ENCODE data around the gene HIC2.
"Not testable (repeated sequence)": the region's sequence is repeated elsewhere in the genome, so short reads cannot be mapped to it uniquely, and the experiment has no call there.

HIC2 gene

GRCh38 chr22:21457023-21457787, 40.0 kb downstream of the HIC2 start:
- no peaks in the 10 kb centered on the region for H3K4me1 ChIP-seq (ENCODE audit: low read length)
- TF ChIP-seq, protein P1, sequence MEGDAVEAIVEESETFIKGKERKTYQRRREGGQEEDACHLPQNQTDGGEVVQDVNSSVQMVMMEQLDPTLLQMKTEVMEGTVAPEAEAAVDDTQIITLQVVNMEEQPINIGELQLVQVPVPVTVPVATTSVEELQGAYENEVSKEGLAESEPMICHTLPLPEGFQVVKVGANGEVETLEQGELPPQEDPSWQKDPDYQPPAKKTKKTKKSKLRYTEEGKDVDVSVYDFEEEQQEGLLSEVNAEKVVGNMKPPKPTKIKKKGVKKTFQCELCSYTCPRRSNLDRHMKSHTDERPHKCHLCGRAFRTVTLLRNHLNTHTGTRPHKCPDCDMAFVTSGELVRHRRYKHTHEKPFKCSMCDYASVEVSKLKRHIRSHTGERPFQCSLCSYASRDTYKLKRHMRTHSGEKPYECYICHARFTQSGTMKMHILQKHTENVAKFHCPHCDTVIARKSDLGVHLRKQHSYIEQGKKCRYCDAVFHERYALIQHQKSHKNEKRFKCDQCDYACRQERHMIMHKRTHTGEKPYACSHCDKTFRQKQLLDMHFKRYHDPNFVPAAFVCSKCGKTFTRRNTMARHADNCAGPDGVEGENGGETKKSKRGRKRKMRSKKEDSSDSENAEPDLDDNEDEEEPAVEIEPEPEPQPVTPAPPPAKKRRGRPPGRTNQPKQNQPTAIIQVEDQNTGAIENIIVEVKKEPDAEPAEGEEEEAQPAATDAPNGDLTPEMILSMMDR (IDR thresholded peaks at IDR 0.05; ENCODE audit: low read length), result no peak
- TF ChIP-seq EZH2 (optimal IDR thresholded peaks at IDR 0.05; ENCODE audit: low read depth, low read length), result no peak
- H4K20me1 ChIP-seq (ENCODE audit: insufficient read depth, low read length), result no peaks in the 10 kb centered on the region
- no peak overlapping the region for H3K9ac ChIP-seq (ENCODE audit: low read length)
- no peaks in the 10 kb centered on the region for H3K36me3 ChIP-seq (replicated peaks; ENCODE audit: insufficient read depth, low read length)
- no peak for DNase-seq
- no peaks in the 10 kb centered on the region for H3K9me2 ChIP-seq (replicated peaks; ENCODE audit: insufficient read depth, low read length)
- H2AFZ ChIP-seq (ENCODE audit: low read length), result no peak overlapping the region
- no peak overlapping the region for H3K4me3 ChIP-seq (ENCODE audit: low read length)
- no peak overlapping the region for H3K4me2 ChIP-seq (ENCODE audit: low read depth, low read length)
- H3K79me2 ChIP-seq (ENCODE audit: low read length), result no peaks in the 10 kb centered on the region
- no peak overlapping the region for H3K27ac ChIP-seq (ENCODE audit: low read length)
- H3K9me3 ChIP-seq (replicated peaks; ENCODE audit: insufficient read depth, low read length), result no peaks in the 10 kb centered on the region
- H3K27me3 ChIP-seq (replicated peaks; ENCODE audit: insufficient read depth, low read length), result no peaks in the 10 kb centered on the region
- H3F3A ChIP-seq (ENCODE audit: insufficient read depth, low read length), result no peaks in the 10 kb centered on the region

GRCh38 chr22:21462672-21463071, 45.5 kb downstream of the HIC2 start:
- H3K9me2 ChIP-seq (replicated peaks; ENCODE audit: insufficient read depth, low read length); H3F3A ChIP-seq (ENCODE audit: insufficient read depth, low read length); H3K79me2 ChIP-seq (ENCODE audit: low read length); H3K27me3 ChIP-seq (replicated peaks; ENCODE audit: insufficient read depth, low read length); H3K9ac ChIP-seq (ENCODE audit: low read length); H3K4me2 ChIP-seq (ENCODE audit: low read depth, low read length); H3K36me3 ChIP-seq (replicated peaks; ENCODE audit: insufficient read depth, low read length); H3K4me1 ChIP-seq (ENCODE audit: low read length); H2AFZ ChIP-seq (ENCODE audit: low read length); H3K27ac ChIP-seq (ENCODE audit: low read length); H3K4me3 ChIP-seq (ENCODE audit: low read length); H3K9me3 ChIP-seq (replicated peaks; ENCODE audit: insufficient read depth, low read length); DNase-seq; H4K20me1 ChIP-seq (ENCODE audit: insufficient read depth, low read length): not testable (repeated sequence)

DNA sequence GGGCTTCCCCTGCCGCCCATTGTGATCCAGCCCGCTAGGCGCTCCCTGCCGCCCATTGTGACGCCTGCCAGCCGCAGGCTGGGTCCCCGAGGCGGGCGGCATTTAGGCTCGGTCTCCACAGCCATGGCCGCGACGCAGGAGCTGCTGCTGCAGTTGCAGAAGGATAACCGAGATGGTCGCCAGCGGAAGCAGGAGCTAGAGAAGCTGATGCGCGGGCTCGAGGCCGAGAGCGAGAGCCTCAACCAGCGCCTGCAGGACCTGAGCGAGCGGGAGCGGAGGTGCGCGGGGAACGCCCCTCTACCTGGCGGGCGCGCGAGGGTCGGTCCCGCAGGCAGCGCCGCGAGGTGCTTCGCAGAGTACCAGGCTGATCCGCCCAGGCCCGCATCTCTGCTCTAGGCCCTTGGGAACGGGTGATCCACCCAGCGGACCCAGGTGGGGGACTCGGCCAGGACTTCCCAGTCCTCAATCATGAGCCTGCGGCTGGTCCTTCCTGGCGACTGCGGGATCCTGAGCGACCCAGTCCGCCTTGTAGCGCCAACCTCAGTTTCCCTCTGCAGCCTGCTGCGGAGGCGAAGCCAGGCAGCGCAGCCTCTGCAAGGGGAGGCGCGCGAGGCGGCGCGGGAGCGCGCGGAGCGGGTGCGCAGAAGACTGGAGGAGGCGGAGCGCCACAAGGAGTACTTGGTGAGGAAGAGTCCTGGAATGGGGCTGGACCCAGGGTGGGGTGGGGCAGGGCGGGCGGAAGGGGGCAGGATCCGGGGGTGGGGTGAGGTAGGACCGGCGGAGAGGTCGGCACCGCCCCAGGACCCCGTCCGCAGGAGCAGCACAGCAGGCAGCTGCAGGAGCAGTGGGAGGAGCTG, 50.4 kb downstream of the HIC2 start, which contains the start of gene TMEM191C:
Gene TMEM191C (plus strand): TSS at position 51 of the 857 bp plus-strand sequence. CDS start 73 bp downstream, at position 124.
- H3K4me1 ChIP-seq (ENCODE audit: low read length); H3K79me2 ChIP-seq (ENCODE audit: low read length); H3K36me3 ChIP-seq (replicated peaks; ENCODE audit: insufficient read depth, low read length); DNase-seq; H4K20me1 ChIP-seq (ENCODE audit: insufficient read depth, low read length); H3F3A ChIP-seq (ENCODE audit: insufficient read depth, low read length); H3K4me3 ChIP-seq (ENCODE audit: low read length); H2AFZ ChIP-seq (ENCODE audit: low read length); H3K9me3 ChIP-seq (replicated peaks; ENCODE audit: insufficient read depth, low read length); H3K4me2 ChIP-seq (ENCODE audit: low read depth, low read length); H3K9me2 ChIP-seq (replicated peaks; ENCODE audit: insufficient read depth, low read length); H3K9ac ChIP-seq (ENCODE audit: low read length); H3K27me3 ChIP-seq (replicated peaks; ENCODE audit: insufficient read depth, low read length): not testable (repeated sequence)
- H3K27ac ChIP-seq (ENCODE audit: low read length), result peak within 1 kb of the TSS; percentile 51; the same call in 1 of the 2 replicates

DNA sequence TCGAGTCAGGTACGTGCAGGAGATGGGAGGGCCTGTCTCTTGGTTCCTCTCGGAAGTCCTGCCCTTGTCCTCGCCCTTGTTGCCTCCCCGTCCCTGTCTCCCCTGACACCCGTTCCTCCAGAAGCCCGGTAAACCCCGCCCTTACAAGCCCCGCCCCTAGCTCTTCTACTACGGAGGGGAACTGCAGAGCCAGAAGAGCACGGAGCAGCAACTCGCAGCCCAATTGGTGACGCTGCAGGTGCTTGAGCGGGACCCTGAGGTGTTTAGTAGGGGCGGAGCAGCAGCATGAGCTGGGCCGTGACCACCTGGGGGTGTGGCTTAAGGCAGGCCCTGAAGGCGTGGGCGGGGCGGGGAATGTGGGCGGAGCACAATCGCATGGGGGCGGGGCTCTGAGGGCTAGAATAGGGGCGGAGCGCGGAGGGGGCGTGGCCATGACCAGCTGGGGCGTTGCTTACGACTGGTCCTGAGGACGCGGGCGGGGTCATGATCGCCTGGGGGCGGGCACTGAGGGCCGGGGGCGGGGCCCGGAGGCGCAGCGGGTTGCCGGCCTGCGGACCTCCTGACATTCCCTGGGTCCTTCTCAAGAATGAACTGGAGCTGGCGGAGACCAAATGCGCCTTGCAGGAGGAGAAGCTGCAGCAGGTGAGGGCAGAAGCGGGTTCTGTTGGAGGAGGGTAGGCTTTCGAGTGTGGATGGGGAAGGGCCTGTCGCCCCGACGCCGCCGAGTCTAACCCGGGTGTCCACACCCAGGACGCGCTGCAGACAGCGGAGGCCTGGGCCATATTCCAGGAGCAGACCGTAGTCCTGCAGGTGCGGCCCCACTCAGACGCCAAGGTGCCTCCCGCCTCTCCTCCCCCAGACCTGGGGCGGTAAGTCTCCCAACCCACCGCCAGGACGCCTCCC, 51.3 kb downstream of the HIC2 start:
- not testable (repeated sequence) for H3K4me3 ChIP-seq (ENCODE audit: low read length); H3K9me2 ChIP-seq (replicated peaks; ENCODE audit: insufficient read depth, low read length)

DNA sequence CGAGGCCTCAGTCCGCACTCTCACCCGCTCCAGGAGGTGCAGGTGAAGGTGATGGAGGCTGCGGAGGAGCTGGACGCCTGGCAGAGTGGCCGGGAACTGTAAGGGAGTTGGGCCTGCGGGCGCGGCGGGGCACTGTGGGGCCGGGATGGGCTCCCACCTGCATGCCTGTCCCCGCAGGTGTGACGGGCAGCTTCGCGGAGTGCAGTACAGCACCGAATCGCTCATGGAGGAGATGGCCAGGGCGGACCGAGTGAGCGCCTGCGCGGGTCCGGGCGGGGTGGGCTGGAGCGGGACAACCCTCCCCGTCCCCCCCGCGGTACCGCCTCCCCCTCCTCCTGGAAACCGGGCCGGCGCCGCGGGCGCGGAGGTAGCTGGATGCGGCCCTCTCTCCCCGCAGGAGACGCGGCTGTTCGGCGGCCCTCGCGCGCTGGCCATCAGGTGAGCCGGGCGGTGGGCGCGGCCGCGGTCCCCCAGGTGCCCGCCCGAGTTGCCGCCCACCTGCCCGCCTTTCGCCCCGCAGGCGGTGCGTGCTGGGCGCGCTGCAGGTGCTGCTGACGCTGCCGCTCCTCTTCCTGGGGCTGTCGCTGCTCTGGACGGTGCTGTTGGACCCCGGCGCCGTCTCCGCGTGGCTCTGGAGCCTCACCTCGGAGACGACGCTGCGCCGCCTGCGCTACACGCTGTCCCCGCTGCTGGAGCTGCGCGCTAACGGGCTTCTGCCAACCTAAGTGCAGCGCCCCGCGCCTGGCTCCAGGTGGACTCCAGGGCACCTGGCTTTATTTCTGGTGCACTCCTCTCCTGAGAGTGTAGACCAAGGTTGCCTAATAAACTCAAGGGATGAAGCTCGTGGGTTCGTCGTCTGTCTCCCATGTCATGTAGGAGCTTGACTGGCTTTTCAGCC, 52.2 kb downstream of the HIC2 start:
- H2AFZ ChIP-seq (ENCODE audit: low read length); H3K36me3 ChIP-seq (replicated peaks; ENCODE audit: insufficient read depth, low read length); H3K79me2 ChIP-seq (ENCODE audit: low read length); H3K9me2 ChIP-seq (replicated peaks; ENCODE audit: insufficient read depth, low read length); H3K27ac ChIP-seq (ENCODE audit: low read length); DNase-seq; H3K9me3 ChIP-seq (replicated peaks; ENCODE audit: insufficient read depth, low read length); H3F3A ChIP-seq (ENCODE audit: insufficient read depth, low read length); H3K4me2 ChIP-seq (ENCODE audit: low read depth, low read length); H3K27me3 ChIP-seq (replicated peaks; ENCODE audit: insufficient read depth, low read length); H3K4me1 ChIP-seq (ENCODE audit: low read length); H3K4me3 ChIP-seq (ENCODE audit: low read length); H3K9ac ChIP-seq (ENCODE audit: low read length); H4K20me1 ChIP-seq (ENCODE audit: insufficient read depth, low read length): not testable (repeated sequence)

More for the DNA sequence above, 51.3 kb downstream of the HIC2 start:
- H3K9ac ChIP-seq (ENCODE audit: low read length); H4K20me1 ChIP-seq (ENCODE audit: insufficient read depth, low read length); H3K36me3 ChIP-seq (replicated peaks; ENCODE audit: insufficient read depth, low read length); H3K27me3 ChIP-seq (replicated peaks; ENCODE audit: insufficient read depth, low read length); H3F3A ChIP-seq (ENCODE audit: insufficient read depth, low read length); H3K9me3 ChIP-seq (replicated peaks; ENCODE audit: insufficient read depth, low read length); H2AFZ ChIP-seq (ENCODE audit: low read length); H3K4me2 ChIP-seq (ENCODE audit: low read depth, low read length); H3K79me2 ChIP-seq (ENCODE audit: low read length); H3K4me1 ChIP-seq (ENCODE audit: low read length): not testable (repeated sequence)
- peak overlapping the region; percentile 51; the same call in 1 of the 2 replicates for H3K27ac ChIP-seq (ENCODE audit: low read length)
- peak; percentile 81 for DNase-seq

GRCh38 chr22:21472984-21473383, 55.8 kb downstream of the HIC2 start:
- not testable (repeated sequence) for H3K4me3 ChIP-seq (ENCODE audit: low read length); H3K4me2 ChIP-seq (ENCODE audit: low read depth, low read length); H3K9ac ChIP-seq (ENCODE audit: low read length); H3K79me2 ChIP-seq (ENCODE audit: low read length); H3K9me2 ChIP-seq (replicated peaks; ENCODE audit: insufficient read depth, low read length); H3K4me1 ChIP-seq (ENCODE audit: low read length); H3F3A ChIP-seq (ENCODE audit: insufficient read depth, low read length); H3K9me3 ChIP-seq (replicated peaks; ENCODE audit: insufficient read depth, low read length); DNase-seq; H4K20me1 ChIP-seq (ENCODE audit: insufficient read depth, low read length); H3K36me3 ChIP-seq (replicated peaks; ENCODE audit: insufficient read depth, low read length); H2AFZ ChIP-seq (ENCODE audit: low read length); H3K27ac ChIP-seq (ENCODE audit: low read length); H3K27me3 ChIP-seq (replicated peaks; ENCODE audit: insufficient read depth, low read length)

All from MM.1S (cell line).